Left lung (tissue), 10 donors: Measurements from ENCODE around the gene PATE4. TPM values are rescaled to one million over a fixed set of nuclear protein-coding genes. Genes with fewer than 3 reads are reported as not detected.

Source experiments
- ATAC-seq: fragments of 200-7000 bp; cut with Tn5 transposase; one replicate; pipeline ENCODE4 v1.9.1; 2020; ENCODE audit warnings: moderate library complexity
- DNase-seq, 4 donors: peaks; one replicate each; pipeline ENCODE4 v3.0.0-alpha.2; 2013 to 2020
- H3K27ac ChIP-seq, 2 donors: fragments of 200-600 bp; sonication (generic) in 1 of 2; one replicate each; pipeline versions ENCODE4 v1.5.0 to v1.8.0; 2020 to 2021
- H3K27me3 ChIP-seq, 2 donors: fragments of 200-600 bp; sonication (generic) in 1 of 2; one replicate each; pipeline versions ENCODE4 v1.5.0 to v1.8.0; 2020 to 2021
- H3K36me3 ChIP-seq, 2 donors: fragments of 200-600 bp; sonication (generic) in 1 of 2; one replicate each; pipeline versions ENCODE4 v1.5.0 to v1.8.0; 2020 to 2021
- H3K4me1 ChIP-seq, 2 donors: fragments of 200-600 bp; one replicate each; pipeline ENCODE4 v1.8.0; 2021
- H3K4me3 ChIP-seq, 2 donors: fragments of 200-600 bp; sonication (generic) in 1 of 2; one replicate each; pipeline versions ENCODE4 v1.5.0 to v1.8.0; 2020 to 2021; ENCODE audit warnings: mild to moderate bottlenecking in 1 of 2
- H3K9me3 ChIP-seq, 2 donors: fragments of 200-600 bp; sonication (generic) in 1 of 2; one replicate each; pipeline versions ENCODE4 v1.5.0 to v1.8.0; 2020 to 2021
- CTCF ChIP-seq, 2 donors: fragments of 200-600 bp; sonication (generic) in 1 of 2; IDR thresholded peaks; one replicate each; pipeline versions ENCODE4 v1.5.0 to v1.8.0; 2021; ENCODE audit warnings: antibody characterized with exemption in 2 of 2
- intact Hi-C, 2 donors: fragments of 100-400 bp; cut with DNase I; formaldehyde crosslinking; loops; one replicate each; pipeline versions ENCODE4 v1.11.2 to v1.14.2; 2022
- polyA plus RNA-seq, 6 donors: library from polyadenylated mRNA; unstranded; fragments of 120-200 nt; gene quantifications; one replicate each; pipeline ENCODE4 v1.2.1, GENCODE V29; 2013; ENCODE audit not compliant: insufficient read length in 6 of 6
- total RNA-seq, 2 donors: library from RNA; stranded (reverse); fragmentation: NEBNext Ultra II Directional; extraction: Animal tissue kit (Norgen Biotek cat#: 25700); gene quantifications; one replicate each; pipeline ENCODE4 v1.2.1, GENCODE V29; 2021
- donor health status: DM: no; HTN: yes; CAD: no.
- donor health status: DM: no; HTN: no; CAD: no.

The PATE4 gene
- total and polyA plus RNA-seq, 8 donors, result 0.17 to 0.24 (median 0.22) TPM; not detected in 4

- Histone ChIP-seq H3K4me1 (no peaks in the 10 kb centered on the region), H3K27ac (no peak overlapping the region), H3K9me3 (peaks cover 0 to 71% of the 10 kb centered on the region in 2 donors), H3K27me3 (no peaks in the 10 kb centered on the region), H3K4me3 (no peak overlapping the region), H3K36me3 (no peaks in the 10 kb centered on the region)
- intact Hi-C loops, result no loop called here
- TF ChIP-seq CTCF (IDR thresholded peaks at IDR 0.05), result no peak
- no peak for ATAC-seq
- no peak for DNase-seq
Measured at GRCh38 chr11:125799808-125800207, 33.3 kb upstream of the PATE4 start.

- TF ChIP-seq CTCF (IDR thresholded peaks at IDR 0.05), result no peak
- ATAC-seq, result no peak
- Histone ChIP-seq H3K4me1 (no peaks in the 10 kb centered on the region), H3K4me3 (no peak overlapping the region), H3K9me3 (peaks cover 0 to 51% of the 10 kb centered on the region in 2 donors), H3K27me3 (no peaks in the 10 kb centered on the region), H3K27ac (no peak overlapping the region), H3K36me3 (no peaks in the 10 kb centered on the region)
- intact Hi-C loops, result no loop called here
- no peak for DNase-seq
Measured at GRCh38 chr11:125802387-125802786, 30.7 kb upstream of the PATE4 start.

- H3K4me3 ChIP-seq, result no peak overlapping the region
- no peak for ATAC-seq
- H3K36me3 ChIP-seq, result no peaks in the 10 kb centered on the region
- H3K4me1 ChIP-seq, result no peaks in the 10 kb centered on the region
- peaks cover 0 to 15% of the 10 kb centered on the region in 2 donors for H3K9me3 ChIP-seq
- no peak overlapping the region for H3K27ac ChIP-seq
- no peaks in the 10 kb centered on the region for H3K27me3 ChIP-seq
- intact Hi-C loops, result no loop called here
- TF ChIP-seq CTCF (IDR thresholded peaks at IDR 0.05), result no peak
- DNase-seq, result no peak
Measured at GRCh38 chr11:125807909-125808308, 25.2 kb upstream of the PATE4 start.

- TF ChIP-seq CTCF (IDR thresholded peaks at IDR 0.05), result no peak
- Histone ChIP-seq H3K4me3 (no peak overlapping the region), H3K4me1 (no peaks in the 10 kb centered on the region), H3K27ac (no peak overlapping the region), H3K9me3 (no peaks in the 10 kb centered on the region), H3K36me3 (no peaks in the 10 kb centered on the region), H3K27me3 (no peaks in the 10 kb centered on the region)
- no peak for DNase-seq
- ATAC-seq, result no peak
- intact Hi-C loops, result no loop called here
Measured at GRCh38 chr11:125835748-125836147, 2.6 kb downstream of the PATE4 start.

GRCh38 chr11:125842321-125842948 lies 9.3 kb downstream of the PATE4 start:
- H3K4me3 ChIP-seq, result no peak overlapping the region
- H3K9me3 ChIP-seq, result peaks cover 0 to 23% of the 10 kb centered on the region in 2 donors
- no peak for TF ChIP-seq CTCF (IDR thresholded peaks at IDR 0.05)
- no peak for ATAC-seq
- no peak for DNase-seq
- no peak overlapping the region for H3K27ac ChIP-seq
- no peaks in the 10 kb centered on the region for H3K36me3 ChIP-seq
- H3K27me3 ChIP-seq, result no peaks in the 10 kb centered on the region
- intact Hi-C loops, result no loop called here
- no peaks in the 10 kb centered on the region for H3K4me1 ChIP-seq
